Right lobe of liver (tissue), 4 donors: ENCODE data around the gene COG7.

Experiments used
- CTCF ChIP-seq, 4 donors: fragments of 200-600 bp in 3 of 4; fragments of 450-650 bp in 1 of 4; IDR thresholded peaks; one replicate each; pipeline versions ENCODE4 v1.5.1 to v1.8.0; 2016 to 2022; ENCODE audit warnings: antibody characterized with exemption in 4 of 4, mild to moderate bottlenecking in 2 of 4
- POLR2A ChIP-seq: fragments of 450-650 bp; IDR thresholded peaks from one replicate; pipeline ENCODE4 v1.6.1; 2017; ENCODE audit warnings: antibody characterized with exemption, mild to moderate bottlenecking
- donor health status: DM: no; HTN: no; CAD: no.
- donor health status: DM: no; HTN: no; CAD: no.
- donor health status: DM: no; HTN: yes; CAD: no.

DNA sequence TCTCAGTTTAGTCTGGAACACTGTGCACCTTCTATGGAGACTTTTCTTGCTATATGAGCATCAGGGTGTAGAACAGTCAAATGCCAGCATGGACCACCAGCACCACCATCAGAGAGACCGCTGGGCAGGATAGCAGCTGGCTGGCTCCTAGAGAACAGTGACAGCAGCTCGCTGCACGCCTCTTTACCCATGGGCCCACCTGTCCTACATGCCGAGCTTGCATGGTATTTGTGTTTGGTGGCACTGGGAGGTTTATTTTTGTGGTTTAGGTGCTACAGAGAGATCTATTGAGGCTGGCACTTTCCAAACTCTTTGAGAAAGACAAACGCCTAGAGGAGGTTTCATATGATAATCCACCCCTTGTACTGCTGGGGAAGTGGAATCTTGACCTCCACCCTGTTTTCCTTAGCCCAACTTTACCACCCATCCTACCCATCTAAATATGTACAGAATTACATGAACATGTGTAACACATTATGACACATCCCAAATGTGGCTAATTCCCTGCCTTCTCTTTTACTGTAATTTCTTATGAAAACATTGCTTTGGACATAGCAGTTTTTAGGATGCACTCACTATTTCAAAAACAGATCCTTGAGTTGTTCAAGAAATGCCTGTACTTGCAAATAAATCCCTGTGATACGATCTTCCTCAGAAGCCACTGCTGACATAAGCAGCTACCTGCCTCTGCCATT is 46.3 kb downstream of the COG7 start:
- TF ChIP-seq CTCF (IDR thresholded peaks at IDR 0.05) (no peak), POLR2A (no peak)
